K562 (cell line): ENCODE data around the gene CNPY3. TPM values are rescaled to one million over a fixed set of nuclear protein-coding genes. Genes with fewer than 3 reads are reported as not detected.
A peak's percentile ranks its signal among the peaks of the same experiment; 100 is the strongest.

Experiments used
- ATAC-seq: fragments of 200-7000 bp; cut with Tn5 transposase; 3 replicates; pipeline ENCODE4 v1.9.1; 2020; ENCODE audit warnings: moderate library complexity
- BruUV-seq: library from RNA; stranded (reverse); fragments of 400-500 nt; replicated peaks from 2 replicates; lab custom pipeline; 2021; lab: Mats Ljungman, UMichigan
- CTCF ChIA-PET: fragments of 300-600 bp; formaldehyde crosslinking; extraction: SDS; loops from one replicate; lab custom pipeline; 2021; ENCODE audit warnings: low intra/inter-chr PET ratio; lab: Yijun Ruan, JAX
- POLR2A ChIA-PET: fragments of 300-600, 350-650 bp; sonication (Branson Sonifier 250); formaldehyde crosslinking; extraction: SDS; loops from one replicate; lab custom pipeline; 2021; ENCODE audit warnings: antibody characterized with exemption, inconsistent platforms; lab: Yijun Ruan, JAX
- DNase-seq, 4 experiments: peaks; one replicate each; pipeline versions ENCODE4 v3.0.0 to v3.0.0-alpha.2; 2011 to 2018; ENCODE audit warnings: low spot score in 3 of 4, mixed read lengths in 3 of 4; ENCODE audit errors: extremely low read depth in 1 of 4
- FAIRE-seq: peaks from 2 replicates; lab custom pipeline; 2011; peaks lifted over from hg19 to GRCh38; lab: Jason Lieb, UNC
- H2AFZ ChIP-seq: 2 replicates; pipeline ENCODE4 v1.6.0; 2011; ENCODE audit warnings: low read depth, low read length, control low read depth, inconsistent platforms
- H3K27ac ChIP-seq: fragments of 200-600 bp; 3 replicates; pipeline ENCODE4 v1.8.0; 2011; ENCODE audit warnings: low read depth, mild to moderate bottlenecking, control low read depth, inconsistent platforms, low read length, moderate library complexity, mixed read lengths; ENCODE audit errors: extremely low read depth
- H3K27me3 ChIP-seq, 2 experiments: fragments of 300-600 bp in 1 of 2; 2 replicates in 1 of 2; 3 replicates in 1 of 2; pipeline versions ENCODE4 v1.6.0 to v1.8.0; 2011; ENCODE audit warnings: inconsistent platforms in 2 of 2, low read length in 2 of 2, mild to moderate bottlenecking in 1 of 2, mixed read lengths in 1 of 2, moderate library complexity in 1 of 2; ENCODE audit not compliant: control insufficient read depth in 2 of 2, insufficient read depth in 2 of 2
- H3K36me3 ChIP-seq: fragments of 300-600 bp; 3 replicates; pipeline ENCODE4 v1.8.0; 2011; ENCODE audit warnings: mild to moderate bottlenecking, low read length, inconsistent platforms; ENCODE audit not compliant: control insufficient read depth, insufficient read depth
- H3K4me1 ChIP-seq, 2 experiments: fragments of 200-600 bp in 1 of 2; replicated peaks in 1 of 2; 2 replicates in 1 of 2; 3 replicates in 1 of 2; pipeline versions ENCODE4 v1.5.1 to v1.8.0; 2011; ENCODE audit warnings: inconsistent platforms in 2 of 2, low read length in 2 of 2, mild to moderate bottlenecking in 1 of 2, mixed read lengths in 1 of 2, moderate library complexity in 1 of 2; ENCODE audit not compliant: control insufficient read depth in 2 of 2, insufficient read depth in 2 of 2
- H3K4me2 ChIP-seq: 2 replicates; pipeline ENCODE4 v1.6.1; 2011; ENCODE audit warnings: low read length, control low read depth, inconsistent platforms, mixed read lengths; ENCODE audit not compliant: insufficient read depth
- H3K4me3 ChIP-seq: fragments of 200-600 bp; sonication (generic), shearing (Covaris generic); 2 replicates; pipeline ENCODE4 v1.5.1; 2016; ENCODE audit warnings: control low read depth, inconsistent platforms
- H3K79me2 ChIP-seq: fragments of 200-600 bp; 3 replicates; pipeline ENCODE4 v1.8.0; 2011; ENCODE audit warnings: low read length, inconsistent platforms; ENCODE audit not compliant: control insufficient read depth, insufficient read depth
- H3K9ac ChIP-seq, 2 experiments: 2 replicates each; pipeline versions ENCODE4 v1.6.0 to v1.6.1; 2011; ENCODE audit warnings: low read depth in 2 of 2, low read length in 2 of 2, control low read depth in 1 of 2, inconsistent platforms in 1 of 2, mild to moderate bottlenecking in 1 of 2, mixed read lengths in 1 of 2; ENCODE audit not compliant: insufficient read depth in 1 of 2
- H3K9me1 ChIP-seq: one replicate; pipeline ENCODE4 v1.6.0; 2011; ENCODE audit warnings: inconsistent platforms, mild to moderate bottlenecking, low read length, moderate library complexity; ENCODE audit not compliant: control insufficient read depth, insufficient read depth
- H3K9me3 ChIP-seq: replicated peaks from 2 replicates; pipeline ENCODE4 v1.5.1; 2011; ENCODE audit warnings: low read depth, low read length, inconsistent platforms; ENCODE audit not compliant: control insufficient read depth, insufficient read depth
- H4K20me1 ChIP-seq: replicated peaks from 2 replicates; pipeline ENCODE4 v1.6.1; 2011; ENCODE audit warnings: low read length, inconsistent platforms, mixed read lengths; ENCODE audit not compliant: control insufficient read depth, insufficient read depth
- ETS1 ChIP-seq: conservative IDR thresholded peaks from 2 replicates; pipeline ENCODE4 v1.6.1; 2011; ENCODE audit warnings: low read depth, mild to moderate bottlenecking, low read length; ENCODE audit not compliant: control insufficient read depth
- NFIC ChIP-seq: fragments of 450-650 bp; IDR thresholded peaks from 2 replicates; pipeline ENCODE4 v1.6.1; 2017; ENCODE audit warnings: mild to moderate bottlenecking, inconsistent platforms
- SMARCE1 ChIP-seq: fragments of 450-650 bp; IDR thresholded peaks from 2 replicates; pipeline ENCODE4 v1.7.1; 2016; ENCODE audit warnings: mild to moderate bottlenecking
- TBL1XR1 ChIP-seq, 2 experiments: IDR thresholded peaks; 2 replicates each; pipeline ENCODE4 v1.6.1; 2012; ENCODE audit warnings: improper control_type of control experiment in 2 of 2, low read length in 2 of 2, mild to moderate bottlenecking in 1 of 2
- TCF7L2 ChIP-seq: fragments of 150-350 bp; IDR thresholded peaks from 2 replicates; pipeline ENCODE4 v1.6.1; 2016; ENCODE audit warnings: low read depth, mild to moderate bottlenecking, low read length, moderate library complexity
- ZNF431 ChIP-seq: sonication (generic); formaldehyde crosslinking; IDR thresholded peaks from 2 replicates; pipeline ENCODE4 v1.8.0; 2022; ENCODE audit warnings: mild to moderate bottlenecking, missing genetic modification reagents
- WGBS: fragments of 100-300 bp; shearing (Covaris generic); methylation state at CpG from one replicate; pipeline ENCODE4 v1.1.6; 2016; ENCODE audit warnings: low coverage, mixed read lengths; ENCODE audit not compliant: insufficient coverage; ENCODE audit errors: missing lambda C conversion rate; 5-methylcytosine and 5-hydroxymethylcytosine counted together
- in situ Hi-C: fragments of 300-500 bp; cut with MboI; formaldehyde crosslinking; loops from 4 replicates; pipeline ENCODE4 v1.15.0; 2018; ENCODE audit warnings: inconsistent platforms, mixed read lengths
- intact Hi-C: fragments of 100-400 bp; cut with micrococcal nuclease; formaldehyde crosslinking; loops from 2 replicates; pipeline ENCODE4 v1.14.2; 2022
- polyA plus RNA-seq, 8 experiments: library from polyadenylated mRNA; depleted of rRNA in 4 of 8; stranded (reverse) in 5 of 8; unstranded in 3 of 8; fragments of >200 nt; fragmentation: Nextera tagmentation in 2 of 8; fragmentation: Illumina TruSeq in 1 of 8; extraction: Ambion mirVana in 2 of 8; extraction: Trizol in 1 of 8; gene quantifications; 2 replicates each; pipeline versions ENCODE4 v1.2.1 to v1.2.3, GENCODE V29; 2011 to 2014; ENCODE audit warnings: inconsistent platforms in 1 of 8, missing spikeins in 1 of 8
- total RNA-seq, 7 experiments: library from RNA; depleted of rRNA in 6 of 7; stranded (reverse); fragments of >200 nt in 6 of 7; fragmentation: Illumina TruSeq in 2 of 7; extraction: Trizol in 2 of 7; gene quantifications; 2 replicates each; pipeline versions ENCODE4 v1.2.1 to v1.2.3, GENCODE V29; 2011 to 2021; ENCODE audit warnings: low replicate concordance in 1 of 7

The CNPY3 gene
- total and polyA plus RNA-seq, 9 of the 15 experiments (the other 6 are each of a cell fraction or from before 2014, with no cell fraction given), result 2.4 to 37.4 (median 21.2) TPM

GRCh38 chr6:42932412-42932811, 3.1 kb downstream of the CNPY3 start:
- H3K4me3 ChIP-seq, result no peak overlapping the region
- no peak for DNase-seq
- H4K20me1 ChIP-seq, result no peaks in the 10 kb centered on the region; the same call in 1 of the 2 replicates
- H3K79me2 ChIP-seq, result peaks cover 43% of the 10 kb centered on the region
- in situ Hi-C loops, result no loop called here
- 84% methylated on average over 3 of the region's 3 CpGs for WGBS
- H3K4me2 ChIP-seq, result no peak overlapping the region
- peaks cover 54% of the 10 kb centered on the region for H3K36me3 ChIP-seq
- no peaks in the 10 kb centered on the region for H3K9me1 ChIP-seq
- no peak for FAIRE-seq
- no peak for ATAC-seq
- peaks cover 15 to 18% of the 10 kb centered on the region in 2 experiments; a peak in 4 of 5 replicates for H3K4me1 ChIP-seq
- H3K9me3 ChIP-seq, result no peaks in the 10 kb centered on the region
- peak overlapping the region in 1 of 2 experiments; percentile 49; a peak in 1 of 4 replicates for H3K9ac ChIP-seq
- no peak overlapping the region for H2AFZ ChIP-seq
- no peak overlapping the region for H3K27ac ChIP-seq
- H3K27me3 ChIP-seq, result no peaks in the 10 kb centered on the region
- no peak for TF ChIP-seq SMARCE1
- TF ChIP-seq TCF7L2, result no peak
- TF ChIP-seq ZNF431, result no peak
- no peak for TF ChIP-seq ETS1
- no peak for TF ChIP-seq TBL1XR1 (IDR thresholded peaks at IDR 0.05; ENCODE audit: low read length in 2 of 2)
- TF ChIP-seq NFIC, result no peak
- intact Hi-C loops, result no loop called here
- TSS peak; percentile 2 for BruUV-seq
- POLR2A ChIA-PET, result interaction anchor here (0.9 kb wide), 1 partner anchor 23 kb away, joined by 5 read pairs; no protein-coding TSS in a partner anchor
- CTCF ChIA-PET, result no interaction called here
